PFSK-1 (cell line): ENCODE data around the gene SYNDIG1L.

Source experiments
- FOXP2 ChIP-seq: optimal IDR thresholded peaks from 2 replicates; pipeline ENCODE3; 2011; ENCODE audit warnings: borderline replicate concordance, control low read depth, inconsistent platforms; ENCODE audit not compliant: insufficient read depth; ENCODE audit errors: extremely low read length, extremely low read depth
- POLR2AphosphoS5 ChIP-seq: IDR thresholded peaks from 2 replicates; pipeline ENCODE4 v1.6.1; 2012; ENCODE audit warnings: low read depth, mild to moderate bottlenecking, control low read depth, low read length, moderate library complexity
- SIN3A ChIP-seq: IDR thresholded peaks from 2 replicates; pipeline ENCODE4 v1.6.1; 2012; ENCODE audit warnings: mild to moderate bottlenecking, low read length, moderate library complexity, borderline replicate concordance; ENCODE audit not compliant: insufficient read depth
- TAF1 ChIP-seq: IDR thresholded peaks from 2 replicates; pipeline ENCODE4 v1.6.1; 2012; ENCODE audit warnings: low read length, control low read depth, borderline replicate concordance; ENCODE audit not compliant: insufficient read depth
- TF ChIP-seq, protein P1 (sequence below), 2 experiments: IDR thresholded peaks; 2 replicates each; pipeline versions ENCODE4 v1.6.1 to v1.8.0; 2011 to 2012; ENCODE audit warnings: low read depth in 2 of 2, low read length in 2 of 2, control low read depth in 1 of 2, inconsistent platforms in 1 of 2, mild to moderate bottlenecking in 1 of 2, moderate library complexity in 1 of 2; ENCODE audit not compliant: insufficient read depth in 1 of 2

DNA sequence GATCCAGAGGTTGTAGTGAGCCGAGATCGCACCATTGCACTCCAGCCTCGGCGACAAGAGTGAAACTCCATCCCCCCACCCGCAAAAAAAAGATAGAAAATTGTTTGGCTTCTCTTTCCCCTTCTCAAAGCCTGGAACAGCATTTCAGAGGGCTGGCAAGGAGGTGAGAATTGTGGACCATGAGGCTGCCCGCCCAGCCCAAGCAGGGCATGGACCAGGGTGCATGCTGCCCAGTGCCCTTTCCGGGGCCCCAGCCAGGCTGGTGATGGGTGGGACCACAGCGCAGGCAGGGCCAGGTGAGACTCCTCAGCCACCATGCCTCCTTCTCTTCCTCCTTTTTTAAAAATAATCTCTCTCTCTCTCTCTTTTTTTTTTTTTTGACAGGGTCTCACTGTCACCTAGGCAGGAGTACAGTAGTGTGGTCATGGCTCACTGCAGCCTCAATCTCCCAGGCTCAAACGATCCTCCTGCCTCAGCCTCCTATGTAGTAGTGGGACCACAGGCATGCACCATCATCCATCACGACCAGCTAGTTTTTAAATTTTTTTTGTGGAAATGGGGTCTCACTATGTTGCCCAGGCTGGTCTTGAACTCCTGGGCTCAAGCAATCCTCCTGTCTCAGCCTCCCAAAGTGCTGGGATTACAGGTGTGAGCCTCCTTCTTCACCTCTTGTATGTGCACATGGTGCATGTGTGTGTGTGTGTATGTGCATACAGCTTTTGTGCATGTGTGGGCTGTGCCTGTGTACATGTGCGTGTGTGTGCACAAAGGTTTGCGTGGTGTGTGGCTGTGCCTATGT lies 22.2 kb downstream of the SYNDIG1L start:
- TF ChIP-seq POLR2AphosphoS5 (no peak), SIN3A (no peak), TAF1 (no peak), FOXP2 (no peak)
- TF ChIP-seq, protein P1, sequence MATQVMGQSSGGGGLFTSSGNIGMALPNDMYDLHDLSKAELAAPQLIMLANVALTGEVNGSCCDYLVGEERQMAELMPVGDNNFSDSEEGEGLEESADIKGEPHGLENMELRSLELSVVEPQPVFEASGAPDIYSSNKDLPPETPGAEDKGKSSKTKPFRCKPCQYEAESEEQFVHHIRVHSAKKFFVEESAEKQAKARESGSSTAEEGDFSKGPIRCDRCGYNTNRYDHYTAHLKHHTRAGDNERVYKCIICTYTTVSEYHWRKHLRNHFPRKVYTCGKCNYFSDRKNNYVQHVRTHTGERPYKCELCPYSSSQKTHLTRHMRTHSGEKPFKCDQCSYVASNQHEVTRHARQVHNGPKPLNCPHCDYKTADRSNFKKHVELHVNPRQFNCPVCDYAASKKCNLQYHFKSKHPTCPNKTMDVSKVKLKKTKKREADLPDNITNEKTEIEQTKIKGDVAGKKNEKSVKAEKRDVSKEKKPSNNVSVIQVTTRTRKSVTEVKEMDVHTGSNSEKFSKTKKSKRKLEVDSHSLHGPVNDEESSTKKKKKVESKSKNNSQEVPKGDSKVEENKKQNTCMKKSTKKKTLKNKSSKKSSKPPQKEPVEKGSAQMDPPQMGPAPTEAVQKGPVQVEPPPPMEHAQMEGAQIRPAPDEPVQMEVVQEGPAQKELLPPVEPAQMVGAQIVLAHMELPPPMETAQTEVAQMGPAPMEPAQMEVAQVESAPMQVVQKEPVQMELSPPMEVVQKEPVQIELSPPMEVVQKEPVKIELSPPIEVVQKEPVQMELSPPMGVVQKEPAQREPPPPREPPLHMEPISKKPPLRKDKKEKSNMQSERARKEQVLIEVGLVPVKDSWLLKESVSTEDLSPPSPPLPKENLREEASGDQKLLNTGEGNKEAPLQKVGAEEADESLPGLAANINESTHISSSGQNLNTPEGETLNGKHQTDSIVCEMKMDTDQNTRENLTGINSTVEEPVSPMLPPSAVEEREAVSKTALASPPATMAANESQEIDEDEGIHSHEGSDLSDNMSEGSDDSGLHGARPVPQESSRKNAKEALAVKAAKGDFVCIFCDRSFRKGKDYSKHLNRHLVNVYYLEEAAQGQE (IDR thresholded peaks at IDR 0.05; ENCODE audit: insufficient read depth in 1 of 2, low read depth in 2 of 2, low read length in 2 of 2): no peak
